ACC112 (cell line): ENCODE measurements around the gene PROCA1.

Source experiments
- H2AFZ ChIP-seq: fragments of 200-600 bp; sonication (generic); one replicate; pipeline ENCODE4 v1.6.0; 2017; ENCODE audit warnings: antibody characterized with exemption, low read length; ENCODE audit not compliant: unreplicated experiment
- H3K27ac ChIP-seq: fragments of 200-600 bp; sonication (generic); 2 replicates; pipeline ENCODE4 v1.5.1; 2014; ENCODE audit warnings: low read depth, mild to moderate bottlenecking, antibody characterized with exemption, low read length, moderate library complexity
- H3K27me3 ChIP-seq: fragments of 200-600 bp; sonication (generic); 2 replicates; pipeline ENCODE4 v1.6.1; 2014; ENCODE audit warnings: mild to moderate bottlenecking, antibody characterized with exemption, low read length, moderate library complexity, mixed read lengths; ENCODE audit not compliant: insufficient read depth
- H3K36me3 ChIP-seq: fragments of 200-600 bp; sonication (generic); 2 replicates; pipeline ENCODE4 v1.6.1; 2016; ENCODE audit warnings: mild to moderate bottlenecking, antibody characterized with exemption, low read length, moderate library complexity, mixed read lengths; ENCODE audit not compliant: insufficient read depth
- H3K4me1 ChIP-seq: fragments of 200-600 bp; sonication (generic); one replicate; pipeline ENCODE4 v1.6.1; 2016; ENCODE audit warnings: low read length, mixed read lengths; ENCODE audit not compliant: insufficient read depth, unreplicated experiment, control insufficient read depth
- H3K4me3 ChIP-seq: fragments of 200-600 bp; sonication (generic); 2 replicates; pipeline ENCODE4 v1.5.1; 2014; ENCODE audit warnings: mild to moderate bottlenecking, low read depth, low read length
- H3K79me2 ChIP-seq: fragments of 200-600 bp; sonication (generic); one replicate; pipeline ENCODE4 v1.6.0; 2016; ENCODE audit warnings: low read length; ENCODE audit not compliant: control insufficient read depth, unreplicated experiment, insufficient read depth

Gene PROCA1

DNA sequence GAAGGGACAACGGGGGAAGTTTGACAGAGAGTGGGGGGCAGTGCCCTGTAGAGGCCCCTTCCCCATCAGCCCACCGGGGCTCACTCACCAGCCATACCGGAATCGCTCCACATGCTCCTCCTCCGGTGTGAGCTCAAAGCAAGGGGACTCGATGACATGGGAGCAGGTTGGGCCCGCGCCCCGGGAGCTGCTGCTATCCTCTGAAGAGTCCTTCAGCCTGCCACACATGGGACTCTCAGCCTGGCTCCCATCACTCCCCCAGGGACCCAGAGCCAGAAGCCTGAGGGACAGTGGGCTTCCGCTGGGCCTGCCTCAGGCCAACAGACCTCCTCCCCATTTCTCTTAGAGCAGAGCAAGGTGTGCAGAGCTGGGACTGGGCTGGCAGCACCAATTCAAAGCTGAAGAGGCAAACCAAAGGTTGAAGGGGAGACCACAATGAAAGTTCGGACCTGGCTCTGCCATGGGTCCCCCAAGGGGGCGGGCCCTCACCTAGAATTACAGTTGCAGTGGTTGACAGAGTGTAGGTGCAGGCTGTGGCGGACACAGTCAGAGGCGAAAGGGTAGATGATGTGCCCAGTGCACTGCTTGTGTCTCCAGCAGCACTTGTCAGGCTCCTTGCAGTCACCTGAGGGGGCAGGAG lies 7.3 kb downstream of the PROCA1 start:
- no peak overlapping the region for H3K4me3 ChIP-seq
- no peaks in the 10 kb centered on the region for H3K27me3 ChIP-seq
- no peaks in the 10 kb centered on the region for H3K79me2 ChIP-seq
- peaks cover 12% of the 10 kb centered on the region; the same call in 1 of the 2 replicates for H3K36me3 ChIP-seq
- H3K4me1 ChIP-seq: no peaks in the 10 kb centered on the region
- H3K27ac ChIP-seq: no peak overlapping the region
- H2AFZ ChIP-seq: no peak overlapping the region

DNA sequence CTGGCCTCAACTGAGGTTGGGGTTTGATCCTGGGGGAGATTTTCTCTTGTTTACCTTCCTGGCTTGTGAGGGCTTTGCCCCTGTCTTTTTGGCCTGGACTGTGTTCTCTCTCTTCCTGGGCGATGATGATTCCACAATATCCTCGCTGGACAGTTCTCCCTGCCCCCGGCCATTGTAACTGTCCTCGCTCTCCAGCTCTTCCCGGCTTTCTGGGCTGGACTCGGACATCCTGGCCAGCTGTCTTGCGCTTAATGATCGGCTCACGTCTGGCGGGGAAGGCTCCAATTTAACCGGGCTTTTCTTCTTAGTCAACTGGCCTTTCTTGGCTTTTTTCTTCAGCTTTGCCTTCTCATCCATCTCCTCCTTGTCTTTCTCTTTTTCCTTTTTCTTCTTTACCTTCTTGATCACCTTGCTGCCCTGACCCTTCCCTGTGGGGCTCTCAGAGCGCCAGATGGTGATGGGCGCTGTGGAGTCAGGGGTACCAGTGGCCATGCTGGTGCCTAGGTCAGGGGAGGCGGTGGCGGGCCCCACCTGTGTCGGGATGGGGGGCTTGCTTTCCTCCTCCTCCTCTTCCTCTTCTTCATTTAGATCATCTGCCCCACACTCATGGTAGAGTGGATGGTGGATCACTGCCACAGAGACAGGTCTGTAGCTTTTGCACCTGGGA lies 8.0 kb downstream of the PROCA1 start:
- Histone ChIP-seq H3K79me2 (no peaks in the 10 kb centered on the region), H3K4me1 (no peaks in the 10 kb centered on the region), H3K27me3 (no peaks in the 10 kb centered on the region), H3K36me3 (peaks cover 14% of the 10 kb centered on the region; the same call in 1 of the 2 replicates), H3K4me3 (no peak overlapping the region), H2AFZ (no peak overlapping the region), H3K27ac (no peak overlapping the region)

- Histone ChIP-seq H3K27ac (no peak overlapping the region), H3K4me3 (no peak overlapping the region), H3K79me2 (no peaks in the 10 kb centered on the region), H2AFZ (no peak overlapping the region), H3K4me1 (no peaks in the 10 kb centered on the region), H3K36me3 (peaks cover 16% of the 10 kb centered on the region; the same call in 1 of the 2 replicates), H3K27me3 (no peaks in the 10 kb centered on the region)
Observed at GRCh38 chr17:28702752-28703150, 8.9 kb downstream of the PROCA1 start.

DNA sequence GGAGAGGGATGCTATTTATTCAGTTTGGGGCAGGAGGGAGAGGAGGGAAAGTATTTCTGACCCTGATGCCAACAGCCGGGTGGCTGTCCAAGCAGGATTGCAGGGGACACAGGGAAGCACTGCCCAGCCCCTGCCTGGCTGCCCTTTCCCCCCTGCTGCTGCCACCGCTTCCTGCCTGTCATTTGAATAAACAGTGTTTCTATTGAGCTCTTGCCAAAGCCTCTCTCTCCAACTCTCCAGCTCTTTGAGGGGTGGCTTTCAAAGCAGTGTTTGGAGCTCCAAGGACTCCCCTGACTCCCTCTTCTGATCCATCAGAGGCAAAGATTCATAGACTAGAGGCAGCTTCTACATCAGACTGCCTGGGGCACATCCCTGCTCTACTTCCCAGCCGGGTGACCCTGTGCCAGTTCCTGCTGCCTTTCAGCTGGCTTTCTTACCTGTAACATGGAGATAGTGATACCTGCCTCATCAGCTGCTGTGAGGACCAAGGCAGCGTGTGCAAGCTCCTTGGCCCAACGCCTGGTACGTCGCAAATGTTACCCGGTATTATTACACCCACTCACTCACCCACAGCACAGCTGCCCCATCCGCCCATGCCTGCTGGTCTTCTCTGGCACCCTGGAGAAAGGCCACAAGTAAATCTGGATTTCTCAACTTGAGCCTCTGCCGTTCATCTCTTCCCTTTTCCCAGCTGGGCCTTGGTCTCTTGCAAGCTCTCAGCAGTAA lies 9.5 kb downstream of the PROCA1 start:
- Histone ChIP-seq H3K4me3 (no peak overlapping the region), H3K27ac (no peak overlapping the region), H3K36me3 (peaks cover 21% of the 10 kb centered on the region; the same call in 1 of the 2 replicates), H3K27me3 (no peaks in the 10 kb centered on the region), H2AFZ (no peak overlapping the region), H3K79me2 (no peaks in the 10 kb centered on the region), H3K4me1 (no peaks in the 10 kb centered on the region)

GRCh38 chr17:28700830-28701492 lies 10.7 kb downstream of the PROCA1 start:
- Histone ChIP-seq H3K4me1 (no peaks in the 10 kb centered on the region), H2AFZ (no peak overlapping the region), H3K27ac (no peak overlapping the region), H3K4me3 (no peak overlapping the region), H3K79me2 (no peaks in the 10 kb centered on the region), H3K36me3 (peaks cover 25% of the 10 kb centered on the region; the same call in 1 of the 2 replicates), H3K27me3 (no peaks in the 10 kb centered on the region)

- no peak overlapping the region for H3K27ac ChIP-seq
- H3K27me3 ChIP-seq: no peaks in the 10 kb centered on the region
- no peaks in the 10 kb centered on the region for H3K4me1 ChIP-seq
- H3K79me2 ChIP-seq: no peaks in the 10 kb centered on the region
- no peak overlapping the region for H2AFZ ChIP-seq
- no peak overlapping the region for H3K4me3 ChIP-seq
- H3K36me3 ChIP-seq: peaks cover 28% of the 10 kb centered on the region; the same call in 1 of the 2 replicates
Observed at GRCh38 chr17:28700278-28700677, 11.4 kb downstream of the PROCA1 start.

DNA sequence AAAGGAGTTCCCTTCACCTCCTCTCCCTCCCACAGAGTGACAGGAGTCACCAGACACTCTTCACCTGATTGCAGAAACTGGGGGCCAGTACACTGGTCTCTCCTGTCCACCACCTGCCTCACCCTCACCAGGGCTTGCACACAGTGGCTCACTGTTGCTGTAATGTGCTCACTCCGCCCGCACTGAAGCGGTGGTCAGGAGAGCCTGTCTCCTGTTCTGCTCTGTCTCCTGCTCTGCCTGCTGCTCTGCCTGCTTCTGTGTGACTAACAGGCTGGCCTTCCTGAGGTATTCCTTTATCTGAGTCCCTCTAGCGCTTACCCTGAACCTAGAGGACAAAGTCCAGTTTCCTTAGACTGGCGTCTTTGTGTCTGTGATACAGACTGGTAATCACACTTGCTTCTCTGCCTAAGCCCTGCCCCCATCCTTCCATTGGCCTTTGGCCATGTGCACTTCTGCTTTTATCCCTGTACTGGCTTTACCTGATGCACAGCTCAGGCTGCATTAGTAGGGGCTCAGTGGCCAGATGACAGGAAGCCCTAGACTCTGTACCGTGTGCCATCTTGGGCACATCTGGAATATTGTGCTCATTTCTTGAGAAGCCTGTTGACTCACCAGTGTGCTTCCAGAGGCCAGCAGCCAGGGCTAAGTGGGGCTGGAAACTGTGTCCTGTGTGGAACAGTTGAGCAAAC lies 13.3 kb downstream of the PROCA1 start:
- no peak overlapping the region for H2AFZ ChIP-seq
- H3K27me3 ChIP-seq: no peaks in the 10 kb centered on the region
- H3K27ac ChIP-seq: no peak overlapping the region
- no peaks in the 10 kb centered on the region for H3K79me2 ChIP-seq
- H3K36me3 ChIP-seq: peaks cover 37% of the 10 kb centered on the region
- H3K4me1 ChIP-seq: no peaks in the 10 kb centered on the region
- no peak overlapping the region for H3K4me3 ChIP-seq

- Histone ChIP-seq H3K4me3 (no peak overlapping the region), H3K27ac (no peak overlapping the region), H3K79me2 (no peaks in the 10 kb centered on the region), H3K36me3 (peaks cover 42% of the 10 kb centered on the region), H3K4me1 (no peaks in the 10 kb centered on the region), H2AFZ (no peak overlapping the region), H3K27me3 (no peaks in the 10 kb centered on the region)
Observed at GRCh38 chr17:28693869-28694268, 17.8 kb downstream of the PROCA1 start.

- Histone ChIP-seq H3K79me2 (no peaks in the 10 kb centered on the region), H2AFZ (no peak overlapping the region), H3K36me3 (peaks cover 61% of the 10 kb centered on the region), H3K4me1 (no peaks in the 10 kb centered on the region), H3K4me3 (no peak overlapping the region), H3K27ac (no peak overlapping the region), H3K27me3 (no peaks in the 10 kb centered on the region)
Observed at GRCh38 chr17:28689011-28689410, 22.7 kb downstream of the PROCA1 start.

DNA sequence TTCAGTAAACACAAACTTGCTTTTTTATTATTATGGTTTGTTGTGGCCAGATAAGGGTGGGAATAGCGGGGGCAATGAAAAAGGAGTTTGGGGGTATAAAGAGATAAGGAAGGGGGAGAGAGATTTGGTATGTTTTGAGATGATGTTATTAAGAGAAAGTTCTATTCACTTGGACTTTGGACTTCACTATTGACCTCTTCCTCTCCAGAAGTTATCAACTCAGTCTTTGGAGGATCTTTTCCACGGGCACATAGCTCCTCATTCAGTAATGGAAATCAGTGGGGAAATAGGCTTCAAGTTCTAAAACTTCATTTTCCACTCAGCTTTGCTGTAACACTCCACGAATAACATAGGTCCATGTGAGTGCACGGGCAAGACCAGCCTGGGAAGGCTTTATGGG lies 23.2 kb downstream of the PROCA1 start:
- Histone ChIP-seq H3K4me3 (no peak overlapping the region), H3K36me3 (peaks cover 58% of the 10 kb centered on the region), H3K4me1 (no peaks in the 10 kb centered on the region), H2AFZ (no peak overlapping the region), H3K27ac (no peak overlapping the region), H3K27me3 (no peaks in the 10 kb centered on the region), H3K79me2 (no peaks in the 10 kb centered on the region)
